Measurements from ENCODE around the gene NECTIN4.
A peak's percentile ranks its signal among the peaks of the same experiment; 100 is the strongest.
"Not testable (repeated sequence)": the region's sequence is repeated elsewhere in the genome, so short reads cannot be mapped to it uniquely, and the experiment has no call there.

Gene NECTIN4

DNA sequence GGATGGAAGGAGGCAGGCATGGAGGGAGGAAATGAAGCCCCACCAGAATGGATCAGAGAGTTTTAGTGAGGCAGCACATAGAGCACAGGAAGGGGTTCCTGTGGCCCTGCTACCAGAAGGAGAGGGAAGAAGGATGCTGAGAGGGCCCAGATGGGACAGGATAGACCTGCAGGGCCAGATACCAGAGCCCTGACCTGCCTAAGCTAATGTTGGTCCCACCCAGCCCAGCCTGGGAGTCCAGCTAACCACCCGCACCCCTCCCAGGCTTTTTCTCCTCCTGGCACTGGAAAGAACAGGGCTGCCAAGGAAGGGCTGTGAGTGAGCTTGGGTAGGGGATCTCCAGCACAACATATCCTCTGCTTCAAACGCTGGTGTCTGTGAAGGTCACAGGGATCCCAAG is 6.9 kb downstream of the NECTIN4 start:
- DNase-seq (ENCODE audit: low spot score): no peak

DNA sequence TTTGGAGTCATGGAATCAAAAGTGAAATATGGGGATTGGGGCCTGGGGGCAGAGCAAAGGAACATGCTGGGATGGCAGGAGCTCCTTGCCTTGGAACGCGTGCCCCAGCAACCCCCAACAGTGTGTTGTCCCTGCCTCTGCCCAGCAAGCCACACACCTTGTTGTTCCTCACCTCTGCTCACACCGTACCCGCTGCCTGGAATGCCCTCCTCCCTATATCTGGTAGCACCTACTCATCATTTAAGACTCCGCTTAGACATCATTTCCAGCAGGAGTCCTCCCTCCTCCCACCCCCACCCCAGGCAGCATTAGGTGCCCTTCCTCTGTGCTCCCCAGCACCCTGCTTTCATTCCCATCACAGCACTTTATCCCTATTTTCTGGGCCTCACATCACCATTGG is 7.8 kb downstream of the NECTIN4 start:
- DNase-seq (ENCODE audit: low spot score): no peak

DNA sequence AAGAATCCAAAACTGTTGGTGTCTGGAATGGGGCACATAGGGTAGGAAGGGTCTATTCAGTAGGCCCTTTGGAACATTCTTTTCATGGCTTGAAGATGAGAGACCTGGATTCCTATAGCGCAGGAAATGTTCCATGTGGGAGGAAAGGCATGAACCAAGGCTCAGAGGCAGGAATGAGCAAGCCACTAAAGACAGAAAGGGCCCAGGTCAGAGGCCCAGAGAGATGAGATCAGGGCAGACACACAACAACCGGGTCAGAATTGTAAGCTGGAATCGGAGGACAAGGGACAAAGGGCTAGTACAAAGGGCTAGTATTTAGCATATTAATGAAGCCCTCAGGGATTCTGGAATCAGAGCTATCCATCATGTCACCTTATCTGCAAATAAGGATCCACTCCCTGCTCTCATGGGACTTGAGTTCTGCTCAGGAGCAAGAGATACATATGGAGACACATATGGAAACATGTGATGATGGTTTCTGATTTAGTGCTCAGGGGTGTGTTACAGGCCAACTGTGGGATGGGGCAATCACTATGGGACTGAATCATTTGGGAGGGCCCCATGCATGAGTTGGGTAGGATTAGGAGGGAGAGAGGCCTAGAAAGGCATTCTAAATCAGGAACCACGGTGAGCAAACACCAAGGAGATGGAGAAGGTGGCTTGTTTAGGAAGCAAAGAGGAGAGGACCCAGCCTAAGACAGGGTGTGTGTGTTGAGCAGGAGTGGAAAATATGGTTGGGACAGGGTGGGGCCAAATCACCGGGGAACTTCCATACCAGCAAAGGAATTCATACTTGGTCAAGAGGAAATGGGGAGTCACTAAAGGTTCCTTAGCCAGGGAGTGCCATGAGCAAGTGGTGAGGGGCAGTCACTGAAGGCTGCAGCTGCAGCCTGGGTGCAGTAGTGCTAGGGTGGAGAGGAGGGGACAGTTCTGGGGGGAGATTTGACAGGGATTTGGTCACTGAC is 8.6 kb downstream of the NECTIN4 start:
- DNase-seq (ENCODE audit: low spot score): no peak

DNA sequence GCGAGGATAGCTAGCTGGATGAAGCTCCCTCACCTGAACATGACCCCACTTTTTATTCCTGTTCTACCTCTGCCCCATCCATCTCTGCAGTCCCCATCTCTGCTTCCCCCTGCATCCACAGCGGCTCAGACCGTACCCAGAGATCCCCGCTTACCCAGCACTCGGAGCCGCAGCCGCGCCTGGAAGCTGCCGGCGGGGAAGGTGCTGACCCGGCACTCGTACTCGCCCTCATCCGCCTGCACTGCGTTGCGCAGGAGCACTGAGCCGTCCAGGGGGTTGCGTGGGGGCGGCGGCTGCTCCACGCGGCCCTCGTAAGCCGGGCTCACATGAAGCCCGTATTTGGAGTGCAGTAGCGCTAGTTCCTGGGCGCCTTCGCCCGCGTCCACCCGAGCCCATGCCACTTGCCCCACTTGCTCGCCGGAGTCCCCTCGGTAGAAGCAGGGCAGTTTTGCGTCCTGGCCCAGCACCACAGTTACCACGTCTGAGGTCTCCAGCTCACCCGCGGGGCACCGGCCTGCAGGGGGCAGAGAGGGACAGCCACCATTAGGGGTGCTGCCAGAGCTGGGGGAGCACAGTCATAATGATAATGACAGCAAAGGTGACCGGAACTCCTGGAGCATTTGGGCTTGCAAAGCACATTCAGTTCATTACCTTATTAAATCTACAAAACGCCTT is 9.8 kb downstream of the NECTIN4 start:
- DNase-seq (ENCODE audit: low spot score): no peak

DNA sequence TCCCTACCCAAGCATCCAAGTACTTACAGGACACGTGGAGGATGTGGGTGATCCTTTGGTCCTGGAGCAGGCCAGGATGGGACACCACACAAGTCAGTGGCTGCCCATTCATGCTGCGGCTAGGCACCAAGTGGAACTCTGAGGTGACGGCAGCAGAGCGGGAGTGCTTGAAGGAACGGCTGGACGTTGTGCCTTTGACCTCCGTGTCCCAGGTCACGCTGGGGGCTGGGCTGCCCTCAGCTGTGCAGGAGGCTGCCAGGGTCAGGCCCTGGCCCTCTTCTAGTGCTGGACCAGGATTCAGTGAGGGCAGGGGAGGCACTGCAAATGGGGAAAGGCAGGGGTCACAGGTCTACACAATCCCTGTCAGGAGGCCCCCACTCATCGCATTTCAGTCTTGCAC is 11.9 kb downstream of the NECTIN4 start:
- DNase-seq (ENCODE audit: low spot score): no peak

DNA sequence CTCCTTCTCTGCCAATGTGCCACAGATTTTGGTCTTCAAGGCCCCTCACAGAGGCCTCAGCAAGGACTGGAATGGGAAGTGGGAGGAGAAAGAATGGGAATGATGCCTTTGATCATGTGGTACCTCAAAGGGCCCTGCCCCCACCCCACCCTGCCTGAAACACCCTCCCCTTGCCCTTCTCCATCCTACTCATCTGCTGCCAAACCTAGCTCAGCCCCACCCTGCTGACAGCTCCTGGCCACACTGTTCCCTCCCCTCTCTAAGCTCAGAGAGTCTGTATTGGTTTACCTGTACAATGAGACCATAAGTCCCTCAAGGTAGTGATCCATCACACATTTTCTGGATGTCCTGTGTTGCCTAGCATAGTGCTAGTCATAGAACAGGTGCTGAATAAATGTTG is 12.9 kb downstream of the NECTIN4 start:
- no peak for DNase-seq (ENCODE audit: low spot score)

DNA sequence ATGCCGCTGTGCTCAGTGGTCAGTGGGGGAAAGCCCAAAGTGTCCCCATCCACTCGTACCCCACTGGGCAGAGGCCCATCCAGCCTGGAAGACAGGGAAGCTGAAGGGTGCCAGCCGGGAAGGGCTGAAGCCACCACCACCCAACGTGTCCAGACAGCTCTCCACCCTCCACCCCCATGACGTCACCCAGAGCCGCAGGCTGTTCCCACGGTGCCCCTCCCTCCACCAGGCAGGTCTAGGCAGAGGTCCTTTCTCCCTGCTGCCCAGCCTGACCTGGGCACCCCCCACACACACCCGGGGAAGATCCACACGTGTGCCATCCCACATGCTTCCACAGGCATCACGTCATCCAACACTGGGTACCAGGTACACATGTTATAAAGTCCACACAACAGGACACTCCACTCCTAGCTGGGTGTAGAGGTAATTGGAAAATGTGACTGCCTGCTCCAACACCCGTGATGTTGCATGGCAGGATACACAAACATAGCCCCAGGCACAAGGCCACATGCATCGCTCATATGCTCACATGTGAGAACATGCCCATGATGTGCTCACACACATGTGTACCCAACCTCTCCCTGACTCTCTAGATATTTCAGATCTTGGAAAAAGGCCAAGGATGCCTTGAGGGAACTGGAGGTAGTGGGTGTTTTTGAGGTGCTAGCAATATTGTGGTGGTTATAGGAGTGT is 14.5 kb downstream of the NECTIN4 start:
- DNase-seq (ENCODE audit: low spot score): no peak

DNA sequence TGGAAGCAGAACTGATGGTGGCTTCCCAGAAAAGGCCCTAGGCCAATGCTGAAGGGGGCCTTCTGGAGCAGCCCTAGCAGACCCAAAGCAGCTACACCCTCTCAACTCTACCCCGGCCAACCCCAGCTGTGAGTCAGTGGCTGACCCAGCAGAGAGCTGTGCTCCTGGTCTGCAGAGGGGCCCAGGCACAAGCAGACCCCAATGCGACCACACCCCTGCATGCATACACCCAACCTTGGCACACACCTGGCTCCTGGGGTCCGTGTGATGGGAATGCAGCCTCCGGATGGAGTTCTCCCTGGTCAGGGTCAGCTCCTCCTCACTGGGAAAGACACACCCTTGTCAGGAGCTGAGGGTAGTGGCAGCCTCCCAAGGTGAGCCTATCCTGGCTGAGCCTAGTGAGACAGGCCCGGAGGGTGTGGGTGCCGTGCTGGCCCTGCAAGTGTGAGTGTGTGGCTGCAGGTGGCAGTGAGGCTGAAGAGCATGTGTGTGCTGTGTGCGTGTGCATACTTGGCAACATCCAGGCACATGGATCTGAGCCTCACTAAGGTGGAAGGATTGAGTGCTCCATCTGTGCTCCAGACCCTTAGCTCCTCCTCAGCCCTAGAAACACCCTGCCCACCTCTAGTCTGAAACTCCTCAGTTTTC is 15.8 kb downstream of the NECTIN4 start:
- DNase-seq (ENCODE audit: low spot score): no peak

DNA sequence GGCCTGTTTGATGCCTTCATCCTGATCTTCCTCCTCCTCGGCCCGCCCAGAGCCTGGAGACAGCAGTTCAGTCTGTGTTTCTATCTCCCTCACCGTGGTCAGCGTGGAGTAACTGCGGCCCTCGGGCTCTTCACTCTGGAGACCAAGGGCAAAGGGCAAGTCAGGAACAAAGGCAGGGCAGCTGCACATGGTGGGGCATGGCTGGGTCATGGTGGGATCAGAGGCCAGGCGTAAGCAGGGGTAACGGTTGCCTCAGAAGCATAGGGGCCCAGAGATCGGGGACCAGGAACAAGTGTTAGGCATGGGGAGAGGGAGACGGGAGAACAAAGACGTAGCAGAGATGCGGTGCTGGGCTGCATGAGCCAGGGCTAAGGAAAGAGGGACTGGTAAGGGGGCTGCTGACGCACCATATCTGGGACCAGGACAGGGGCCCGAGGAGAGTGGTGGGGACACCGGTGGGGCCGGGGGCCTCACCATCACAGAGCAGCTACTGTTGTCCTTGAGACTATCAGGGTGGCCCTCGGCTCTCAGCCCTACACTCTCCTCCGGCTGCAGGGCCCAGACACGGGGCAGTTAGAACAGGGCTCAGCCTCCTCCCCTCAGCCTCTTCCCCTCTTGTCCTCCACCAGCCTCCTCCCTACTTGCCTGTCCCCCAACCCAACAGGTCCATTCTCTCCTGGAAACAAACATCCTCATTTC is 16.5 kb downstream of the NECTIN4 start:
- DNase-seq (ENCODE audit: low spot score): no peak

DNA sequence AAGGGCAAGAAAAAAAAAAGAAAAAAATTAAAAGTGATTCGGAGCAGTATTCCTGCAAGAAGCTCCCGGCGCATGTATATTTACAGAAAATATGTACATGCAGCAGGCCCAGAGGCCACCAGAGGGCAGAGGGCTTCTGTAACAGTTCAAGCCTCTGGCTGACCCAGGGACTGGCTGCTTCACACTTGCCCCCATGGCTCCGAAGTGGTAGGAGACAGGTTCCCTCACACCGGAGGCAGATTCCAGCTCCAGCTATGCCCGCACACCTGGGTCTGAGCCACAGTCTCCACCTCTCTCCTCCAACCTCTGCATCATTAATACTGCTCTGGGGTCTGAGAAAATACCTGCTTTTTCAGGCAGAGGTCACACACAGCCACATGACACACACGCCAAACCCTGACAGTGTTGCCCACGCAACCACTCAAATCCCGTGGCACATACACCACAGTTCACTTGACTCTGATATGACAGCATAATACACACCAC is 17.4 kb downstream of the NECTIN4 start:
- peak; percentile 58 for DNase-seq (ENCODE audit: low spot score)

DNA sequence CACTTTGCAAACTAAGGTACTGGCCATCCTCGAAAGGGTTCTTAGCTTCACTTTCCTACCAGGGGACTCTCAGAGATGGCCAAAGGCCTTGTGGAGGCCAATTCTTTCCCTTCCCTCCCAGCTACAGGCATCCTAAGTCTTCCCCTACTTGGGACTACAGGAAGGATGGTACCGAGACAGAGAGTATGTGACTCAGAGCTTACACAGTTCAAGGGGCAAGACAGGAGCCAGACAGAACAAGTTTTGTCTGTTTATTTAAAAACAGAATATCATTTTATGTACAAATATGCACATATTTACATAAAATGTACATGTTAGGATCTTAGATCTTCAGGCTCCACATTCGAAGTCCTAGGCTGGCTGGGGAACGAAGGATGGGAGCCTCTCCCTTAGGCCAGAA is 18.6 kb downstream of the NECTIN4 start:
- DNase-seq (ENCODE audit: low spot score): no peak

DNA sequence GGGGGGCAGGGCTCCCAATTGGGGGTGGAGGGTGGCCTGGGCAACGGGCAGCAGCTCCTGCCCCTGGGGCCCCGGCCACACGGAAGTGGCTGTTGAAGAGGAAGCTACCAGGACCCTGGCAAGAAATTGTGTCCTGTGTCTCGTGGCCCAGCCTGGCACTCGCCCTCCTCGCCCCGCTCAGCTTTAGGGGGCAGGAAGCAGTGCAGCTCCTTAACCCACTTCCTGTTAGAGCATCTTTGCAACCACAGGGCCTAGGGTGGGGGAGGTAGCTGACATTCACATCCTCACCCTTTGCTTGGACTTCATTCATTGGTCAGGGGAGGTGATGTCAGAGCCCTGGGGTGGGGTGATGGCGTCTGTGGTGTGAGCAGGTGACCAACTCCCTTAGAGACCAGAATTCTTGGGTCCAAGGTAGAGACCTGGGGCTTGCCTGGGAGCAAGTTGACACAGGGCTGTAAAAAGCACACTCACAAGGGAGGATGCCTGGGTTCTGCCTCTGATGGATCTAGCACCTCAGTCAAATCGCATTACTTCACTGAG is 19.6 kb downstream of the NECTIN4 start, which contains the start of gene ARHGAP30:
TSS of gene ARHGAP30 (minus strand) at position 161 of the 540 bp plus-strand sequence. CDS start 267 bp downstream, outside the sequence.
- no peak for DNase-seq (ENCODE audit: low spot score)

DNA sequence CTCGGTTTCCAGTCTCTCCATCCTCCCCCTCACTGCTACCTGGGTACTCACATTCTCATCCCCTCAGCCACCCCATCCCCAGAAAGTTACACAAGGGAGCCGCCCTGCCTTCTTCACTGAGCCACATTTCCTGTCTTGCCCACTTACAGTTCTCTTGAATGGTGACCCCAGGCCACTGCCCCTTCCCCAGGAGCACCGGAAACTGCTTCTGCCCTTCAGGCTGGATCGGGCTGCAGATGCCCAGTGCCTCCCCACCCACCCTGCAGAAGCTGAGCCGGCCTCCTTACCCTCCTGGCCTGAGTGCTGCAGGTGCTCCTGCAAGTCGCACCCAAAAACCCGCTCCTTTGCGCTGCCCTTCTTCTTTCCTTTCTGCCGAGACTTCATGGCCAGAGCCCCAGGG is 20.1 kb downstream of the NECTIN4 start:
- DNase-seq (ENCODE audit: low spot score): no peak

DNA sequence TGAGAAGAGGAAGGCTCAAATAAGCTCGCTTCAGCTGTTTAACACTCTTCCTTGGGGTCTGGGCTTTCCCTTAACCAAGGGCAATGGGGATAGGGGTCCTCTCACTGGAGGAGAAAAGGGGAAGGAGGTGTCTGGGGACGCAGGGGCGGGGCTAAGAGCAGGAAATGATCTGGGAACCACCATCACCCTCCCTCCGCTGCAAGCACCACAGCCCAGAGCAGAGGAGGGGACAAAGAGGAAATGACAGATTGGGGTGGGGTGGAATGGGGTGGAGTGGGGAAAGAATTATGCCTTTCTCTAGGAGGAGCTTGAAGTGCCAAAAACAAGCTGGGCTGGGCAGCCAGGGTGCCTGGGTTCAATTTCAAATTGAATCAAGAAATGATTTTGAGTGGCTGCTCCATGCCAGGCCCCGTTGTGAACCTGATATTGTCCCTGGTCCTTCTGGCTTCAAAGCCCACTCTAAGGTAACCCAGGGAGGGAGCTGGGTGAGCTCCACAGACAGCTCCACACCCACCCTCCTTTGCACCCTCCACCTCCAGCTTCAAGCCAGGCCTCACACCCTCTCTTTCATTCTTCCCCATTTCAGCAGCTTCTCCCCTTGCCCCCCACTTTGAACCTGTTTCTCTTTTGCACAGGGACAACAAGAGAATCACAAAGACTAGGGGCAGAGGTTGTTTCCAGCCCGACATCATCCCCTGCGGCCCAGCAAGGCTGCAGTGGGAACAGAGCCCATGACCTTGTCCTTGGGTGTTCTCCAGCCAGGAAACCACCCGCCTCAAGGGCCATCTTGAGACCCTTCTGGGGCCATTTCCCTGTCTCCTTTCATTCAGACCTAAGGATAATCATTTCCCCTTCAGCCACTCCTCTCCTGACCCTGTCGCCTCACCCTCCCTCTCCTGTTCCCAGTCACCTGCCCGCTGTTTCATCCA is 20.8 kb downstream of the NECTIN4 start:
- DNase-seq (ENCODE audit: low spot score): no peak

DNA sequence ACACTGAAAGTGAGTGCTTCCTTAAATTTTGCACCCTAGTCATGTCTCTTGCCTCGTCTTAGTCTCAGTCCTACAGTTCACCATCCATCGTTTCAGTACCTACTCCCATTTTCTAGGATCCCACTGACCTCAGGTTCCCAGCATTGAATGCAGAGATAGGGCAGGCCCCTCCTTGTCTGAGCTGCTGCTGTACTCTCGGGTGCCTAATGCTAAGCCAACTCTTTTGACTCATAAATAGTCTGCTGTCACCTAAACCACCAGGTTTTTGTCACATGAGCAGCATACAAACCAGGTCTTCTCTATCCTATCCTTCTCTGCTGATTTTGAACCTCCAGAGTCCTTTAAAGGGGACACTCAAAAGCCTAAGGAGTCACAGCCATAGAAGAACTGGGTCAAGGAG is 22.7 kb downstream of the NECTIN4 start:
- no peak for DNase-seq (ENCODE audit: low spot score)

DNA sequence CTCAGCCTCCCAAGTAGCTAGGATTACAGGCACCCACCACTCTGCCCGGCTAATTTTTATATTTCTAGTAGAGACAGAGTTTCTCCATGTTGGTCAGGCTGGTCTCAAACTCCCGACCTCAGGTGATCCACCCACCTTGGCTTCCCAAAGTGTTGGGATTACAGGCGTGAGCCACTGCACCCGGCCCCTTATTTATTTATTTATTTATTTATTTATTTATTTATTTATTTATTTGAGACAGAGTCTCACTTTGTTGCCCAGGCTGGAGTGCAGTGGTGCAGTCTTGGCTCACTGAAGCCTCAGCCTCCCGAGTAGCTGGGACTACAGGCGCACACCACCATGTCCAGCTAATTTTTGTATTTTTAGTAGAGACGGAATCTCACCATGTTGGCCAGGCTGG is 23.7 kb downstream of the NECTIN4 start:
- not testable (repeated sequence) for DNase-seq (ENCODE audit: low spot score)

DNA sequence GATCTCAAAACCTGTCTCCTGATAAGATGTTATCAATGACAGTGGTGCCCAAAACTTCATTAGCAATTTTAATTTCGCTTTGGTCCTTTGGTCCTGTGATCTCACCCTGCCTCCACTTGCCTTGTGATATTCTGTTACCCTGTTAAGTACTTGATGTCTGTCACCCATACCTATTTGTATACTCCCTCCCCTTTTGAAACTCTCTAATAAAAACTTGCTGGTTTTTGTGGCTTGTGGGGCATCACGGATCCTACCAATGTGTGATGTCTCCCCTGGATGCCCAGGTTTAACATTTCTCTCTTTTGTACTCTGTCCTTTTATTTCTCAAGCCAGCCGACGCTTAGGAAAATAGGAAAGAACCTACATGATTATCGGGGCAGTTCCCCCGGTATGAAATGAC is 25.4 kb downstream of the NECTIN4 start:
- DNase-seq (ENCODE audit: low spot score): not testable (repeated sequence)

DNA sequence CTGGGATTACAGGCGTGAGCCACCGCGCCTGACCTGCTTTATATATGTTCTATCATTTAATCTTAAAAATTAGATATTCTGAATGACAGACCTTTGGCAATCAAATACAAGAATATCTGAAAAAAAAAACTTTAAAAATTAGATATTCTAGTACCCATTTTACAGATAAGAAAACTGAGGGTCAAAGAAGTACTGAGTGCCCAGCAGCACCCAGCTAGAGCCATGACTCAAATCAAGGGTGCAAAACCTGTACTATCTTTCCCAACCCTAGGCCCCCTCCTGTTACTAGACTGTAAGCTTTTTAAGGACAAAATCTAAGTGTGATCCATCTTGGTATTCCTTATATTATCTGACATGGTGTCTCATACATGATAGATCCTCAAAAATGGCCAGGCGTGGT is 27.9 kb downstream of the NECTIN4 start:
- DNase-seq (ENCODE audit: low spot score): no peak

DNA sequence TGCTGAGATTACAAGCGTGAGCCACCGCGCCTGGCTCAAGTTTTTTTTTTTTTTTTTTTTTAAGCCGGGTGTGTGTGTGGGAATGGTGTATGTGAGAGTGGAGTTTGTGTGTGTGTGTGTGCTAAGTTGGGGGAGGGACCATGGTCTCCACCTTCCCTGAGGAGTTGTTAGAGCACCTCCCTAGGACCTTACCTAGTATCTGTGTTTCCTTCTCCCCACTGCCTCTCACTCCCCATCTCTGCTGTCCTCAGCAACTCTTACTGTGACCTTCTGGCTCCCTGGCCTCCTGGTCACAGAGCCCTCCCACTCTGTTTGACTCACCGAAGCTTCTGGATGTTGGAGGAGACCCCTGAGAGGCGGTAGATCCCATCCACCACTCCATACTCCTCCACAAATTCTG is 30.1 kb downstream of the NECTIN4 start:
- no peak for DNase-seq (ENCODE audit: low spot score)

DNA sequence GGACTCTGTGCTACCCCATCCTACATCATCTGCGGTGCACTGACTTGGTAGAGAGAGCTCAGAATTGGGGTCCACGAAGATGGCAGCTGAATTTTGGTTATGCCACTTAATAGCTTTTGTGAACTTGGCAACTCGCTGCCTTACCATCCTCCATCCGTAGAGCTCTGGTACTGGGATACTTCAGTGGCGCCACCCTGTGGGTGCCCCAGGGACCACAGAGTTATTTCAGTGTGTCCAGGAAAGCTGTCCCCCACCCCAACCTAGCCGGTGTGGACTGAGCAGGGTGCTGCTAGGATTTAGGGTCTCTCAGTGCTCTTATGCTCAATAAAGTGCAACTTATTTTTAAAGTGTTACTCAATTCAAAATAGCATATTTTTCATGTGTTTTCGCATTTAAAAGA is 34.6 kb downstream of the NECTIN4 start:
- no peak for DNase-seq (ENCODE audit: low spot score)
